GM12878 (cell line): ENCODE data around the gene DAB2IP. TPM values are rescaled to one million over a fixed set of nuclear protein-coding genes. Genes with fewer than 3 reads are reported as not detected.

ENCODE experiments used
- ATAC-seq: fragments of 200-7000 bp; cut with Tn5 transposase; 3 replicates; pipeline ENCODE4 v1.9.1; 2020; ENCODE audit warnings: mild to moderate bottlenecking, moderate library complexity
- BruUV-seq: library from RNA; stranded (reverse); fragments of 400-500 nt; replicated peaks from 2 replicates; lab custom pipeline; 2021; lab: Mats Ljungman, UMichigan
- CTCF ChIA-PET: fragments of 300-600 bp; sonication (Branson Sonifier 250); formaldehyde crosslinking; extraction: SDS; loops from one replicate; lab custom pipeline; 2021; ENCODE audit warnings: inconsistent platforms; lab: Yijun Ruan, JAX
- POLR2A ChIA-PET: fragments of 350-600 bp; formaldehyde crosslinking; extraction: SDS; loops from one replicate; lab custom pipeline; 2021; ENCODE audit warnings: inconsistent platforms; lab: Charles Lee
- RAD21 ChIA-PET: fragments of 300-600 bp; sonication (Branson Sonifier 250); formaldehyde crosslinking; loops from one replicate; lab custom pipeline; 2023; ENCODE audit warnings: antibody characterized with exemption; ENCODE audit not compliant: unreplicated experiment; lab: Charles Lee
- SMC1A ChIA-PET: fragments of 300-600 bp; sonication (Branson Sonifier 250); formaldehyde crosslinking; loops from one replicate; lab custom pipeline; 2023; ENCODE audit not compliant: unreplicated experiment, uncharacterized antibody; lab: Charles Lee
- DNase-seq: peaks from one replicate; pipeline ENCODE4 v3.0.0-alpha.2; 2011; ENCODE audit warnings: low read depth, low spot score
- FAIRE-seq: peaks from 3 replicates; lab custom pipeline; 2011; peaks lifted over from hg19 to GRCh38; lab: Jason Lieb, UNC
- H2AFZ ChIP-seq: 2 replicates; pipeline ENCODE4 v1.6.0; 2011; ENCODE audit warnings: low read depth, low read length, control low read depth; ENCODE audit not compliant: control insufficient read depth
- H3K27ac ChIP-seq: 2 replicates; pipeline ENCODE4 v1.5.1; 2011; ENCODE audit warnings: control low read depth; ENCODE audit not compliant: control insufficient read depth, insufficient read depth
- H3K27me3 ChIP-seq, 2 experiments: replicated peaks in 1 of 2; 2 replicates each; pipeline versions ENCODE4 v1.6.0 to v1.6.1; 2011; ENCODE audit warnings: low read length in 1 of 2; ENCODE audit not compliant: control insufficient read depth in 2 of 2, insufficient read depth in 2 of 2
- H3K36me3 ChIP-seq, 2 experiments: 2 replicates each; pipeline ENCODE4 v1.5.1; 2011; ENCODE audit warnings: low read length in 1 of 2; ENCODE audit not compliant: control insufficient read depth in 2 of 2, insufficient read depth in 2 of 2
- H3K4me1 ChIP-seq: 2 replicates; pipeline ENCODE4 v1.6.1; 2011; ENCODE audit warnings: mild to moderate bottlenecking, low read length, moderate library complexity, mixed read lengths; ENCODE audit not compliant: control insufficient read depth, insufficient read depth
- H3K4me2 ChIP-seq: 2 replicates; pipeline ENCODE4 v1.6.0; 2011; ENCODE audit warnings: control low read depth; ENCODE audit not compliant: control insufficient read depth, insufficient read depth
- H3K4me3 ChIP-seq: fragments of 200-600 bp; sonication (generic); 2 replicates; pipeline ENCODE4 v1.5.1; 2016
- H3K79me2 ChIP-seq: 2 replicates; pipeline ENCODE4 v1.6.0; 2011; ENCODE audit warnings: low read length; ENCODE audit not compliant: control insufficient read depth, insufficient read depth
- H3K9ac ChIP-seq: 2 replicates; pipeline ENCODE4 v1.8.0; 2011; ENCODE audit warnings: low read length, control low read depth, mixed read lengths; ENCODE audit not compliant: control insufficient read depth, insufficient read depth
- H3K9me3 ChIP-seq: replicated peaks from 3 replicates; pipeline ENCODE4 v1.5.1; 2011; ENCODE audit warnings: mild to moderate bottlenecking, low read length; ENCODE audit not compliant: control insufficient read depth, insufficient read depth
- H4K20me1 ChIP-seq: 2 replicates; pipeline ENCODE4 v1.6.0; 2011; ENCODE audit not compliant: control insufficient read depth, insufficient read depth
- EP300 ChIP-seq, 2 experiments: fragments of 150-350 bp in 1 of 2; IDR thresholded peaks; 2 replicates each; pipeline ENCODE4 v1.6.1; 2011 to 2012; ENCODE audit warnings: low read depth in 2 of 2, low read length in 2 of 2, borderline replicate concordance in 1 of 2, improper control_type of control experiment in 1 of 2, inconsistent platforms in 1 of 2; ENCODE audit not compliant: control insufficient read depth in 1 of 2
- LARP7 ChIP-seq: fragments of 450-650 bp; IDR thresholded peaks from 2 replicates; pipeline ENCODE4 v1.6.1; 2017; ENCODE audit warnings: mild to moderate bottlenecking
- MYC ChIP-seq: IDR thresholded peaks from 2 replicates; pipeline ENCODE4 v1.6.1; 2011; ENCODE audit warnings: mild to moderate bottlenecking, low read length, moderate library complexity, inconsistent platforms; ENCODE audit not compliant: insufficient read depth, insufficient replicate concordance, insufficient read length, severe bottlenecking
- POU2F2 ChIP-seq: IDR thresholded peaks from 3 replicates; pipeline ENCODE4 v1.6.1; 2011; ENCODE audit warnings: low read depth, mild to moderate bottlenecking, low read length, borderline replicate concordance
- SIX5 ChIP-seq: IDR thresholded peaks from 2 replicates; pipeline ENCODE4 v1.6.1; 2011; ENCODE audit warnings: mild to moderate bottlenecking, low read depth, low read length, moderate library complexity; ENCODE audit not compliant: severe bottlenecking
- WGBS: methylation state at CpG from one replicate; pipeline ENCODE4 v1.1.6; 2016; ENCODE audit warnings: low lambda C conversion rate; ENCODE audit not compliant: insufficient replicate concordance, insufficient coverage; ENCODE audit errors: missing lambda C conversion rate; 5-methylcytosine and 5-hydroxymethylcytosine counted together
- in situ Hi-C: fragments of 300-500 bp; cut with MboI; formaldehyde crosslinking; loops from 9 replicates; pipeline ENCODE4 v1.14.3; 2018; ENCODE audit warnings: mixed read lengths
- intact Hi-C: fragments of 100-400 bp; cut with micrococcal nuclease; formaldehyde crosslinking; loops from one replicate; pipeline ENCODE4 v1.14.2; 2022; ENCODE audit not compliant: unreplicated experiment
- polyA plus RNA-seq, 11 experiments: library from polyadenylated mRNA; depleted of rRNA in 4 of 11; unstranded in 6 of 11; stranded (reverse) in 5 of 11; fragments of >200 nt; fragmentation: Nextera tagmentation in 4 of 11; fragmentation: Illumina TruSeq in 1 of 11; extraction: Ambion mirVana in 4 of 11; extraction: Trizol in 1 of 11; gene quantifications; 1 replicate in 1 of 11; 2 replicates in 10 of 11; pipeline versions ENCODE4 v1.2.1 to v1.2.3, GENCODE V29; 2011 to 2016; ENCODE audit warnings: inconsistent platforms in 2 of 11, missing spikeins in 2 of 11, low read depth in 1 of 11
- total RNA-seq, 4 experiments: library from RNA; depleted of rRNA in 3 of 4; stranded (reverse); fragments of >200 nt in 3 of 4; fragmentation: Illumina TruSeq in 1 of 4; extraction: Trizol in 1 of 4; gene quantifications; 2 replicates each; pipeline versions ENCODE4 v1.2.1 to v1.2.3, GENCODE V29; 2013 to 2021

The DAB2IP gene
- total and polyA plus RNA-seq, 10 of the 15 experiments (the other 5 are each of a cell fraction or from before 2014, with no cell fraction given) = 0.03 to 0.38 (median 0.14) TPM; not detected in 6

DNA sequence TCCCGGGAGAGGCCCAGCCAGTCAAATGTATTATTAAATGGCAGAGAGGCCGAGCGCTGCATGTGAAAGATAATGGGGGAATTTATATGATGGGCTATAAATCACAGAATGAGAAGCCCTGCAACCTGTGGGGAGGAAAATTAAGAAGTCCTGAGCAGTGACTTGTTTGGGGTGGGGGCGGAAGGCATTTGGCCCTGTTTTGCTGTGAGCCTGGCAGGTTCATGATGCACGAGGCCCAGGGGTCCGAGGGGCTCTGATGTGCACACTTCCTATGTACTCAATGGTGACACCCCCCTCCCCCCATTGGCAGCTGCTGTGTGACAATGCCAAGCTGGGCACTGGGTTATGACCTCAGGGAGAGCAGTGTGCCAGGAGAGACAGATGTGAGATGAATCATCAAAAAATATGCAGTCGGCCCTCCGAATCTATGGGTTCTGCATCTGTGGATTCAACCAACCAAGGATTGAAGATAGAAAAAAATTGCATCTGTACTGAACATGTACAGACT lies 13.7 kb upstream of the DAB2IP start (continued):
- TF ChIP-seq EP300 (IDR thresholded peaks at IDR 0.05; ENCODE audit: borderline replicate concordance in 1 of 2, control insufficient read depth in 1 of 2, low read depth in 2 of 2, low read length in 2 of 2) = no peak
- no peak for TF ChIP-seq SIX5

DNA sequence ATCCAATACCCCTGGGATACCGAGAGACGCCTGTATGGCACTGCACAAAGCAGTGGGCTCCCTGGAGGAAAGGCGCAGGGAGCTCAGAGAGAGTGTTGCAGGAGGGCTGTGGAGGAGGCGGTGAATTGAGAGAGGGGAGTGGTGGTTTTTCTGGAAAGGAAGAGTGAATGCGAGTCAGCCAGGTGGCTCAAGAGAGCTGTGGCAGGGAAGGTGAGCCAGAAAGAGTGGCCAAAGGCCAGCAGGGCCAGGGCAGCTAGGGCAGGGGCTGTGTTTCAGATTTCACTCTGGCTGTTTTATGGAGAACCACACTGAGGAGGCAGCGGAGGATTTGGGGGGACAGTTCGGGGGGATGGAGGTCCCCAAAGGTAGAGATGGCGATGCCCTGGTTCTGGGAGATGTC lies 13.0 kb upstream of the DAB2IP start:
- ChIA-PET CTCF (interaction anchor here (1.1 kb wide), 1 partner anchor 45 kb away, joined by 3 read pairs; no protein-coding TSS in a partner anchor), POLR2A (no interaction called here), SMC1A (no interaction called here), RAD21 (no interaction called here)
- no TSS peak for BruUV-seq
- intact Hi-C loops = no loop called here
- in situ Hi-C loops = no loop called here
- Histone ChIP-seq H2AFZ (no peak overlapping the region), H3K9me3 (no peaks in the 10 kb centered on the region), H3K27ac (no peak overlapping the region), H3K4me2 (no peak overlapping the region), H3K36me3 (no peaks in the 10 kb centered on the region), H3K79me2 (no peaks in the 10 kb centered on the region), H4K20me1 (no peaks in the 10 kb centered on the region), H3K27me3 (peaks cover 0 to 4% of the 10 kb centered on the region in 2 experiments; a peak in 1 of 4 replicates), H3K4me1 (peaks cover 12% of the 10 kb centered on the region), H3K4me3 (no peak overlapping the region), H3K9ac (no peak overlapping the region)
- no peak for DNase-seq
- FAIRE-seq = no peak
- ATAC-seq = no peak
- WGBS = 39% methylated on average over 8 of the region's 8 CpGs
- TF ChIP-seq MYC (no peak), POU2F2 (no peak), LARP7 (no peak)
- TF ChIP-seq, all 136 proteins: peak for 0
